ENCODE results near the gene APEX2. TPM values are rescaled to one million over a fixed set of nuclear protein-coding genes. Genes with fewer than 3 reads are reported as not detected.

The APEX2 gene
- total RNA-seq = 1 to 10 TPM; 4.3 to 5.2 TPM

- intact Hi-C loops (cut with DNase I) = no loop called here
These were observed at the start of gene APEX2 for GRCh38 chrX:54999717-55000598. Gene APEX2 (plus strand): TSS chrX:55000363. CDS start chrX:55000423, 60 bp downstream.

GRCh38 chrX:54950730-54951375 is 49.3 kb upstream of the APEX2 start:
- Histone ChIP-seq H3K9me3 (no peaks in the 10 kb centered on the region), H3K4me3 (no peak overlapping the region), H3K4me1 (no peaks in the 10 kb centered on the region), H3K36me3 (replicated peaks in 1 of 2; ENCODE audit: insufficient read depth in 1 of 2, low read depth in 2 of 2) (no peaks in the 10 kb centered on the region), H3K27ac (peak overlapping the region in 1 of 4 donors; percentile 12), H3K27me3 (no peaks in the 10 kb centered on the region)
- peak; percentile 15 to 60 (median 48) for DNase-seq
- TF ChIP-seq POLR2A (IDR thresholded peaks at IDR 0.05) (no peak), CTCF (IDR thresholded peaks at IDR 0.05) (no peak)
- no peak for ATAC-seq
- WGBS, 2 donors = 29 to 67% methylated on average over 1 to 6 of the region's 8 CpGs
- intact Hi-C loops (cut with DNase I) = no loop called here

More at GRCh38 chrX:54999717-55000598, at the start of gene APEX2:
- Histone ChIP-seq H3K27me3 (no peaks in the 10 kb centered on the region), H3K36me3 (replicated peaks in 1 of 2; ENCODE audit: insufficient read depth in 1 of 2, low read depth in 2 of 2) (no peaks in the 10 kb centered on the region), H3K9me3 (no peaks in the 10 kb centered on the region), H3K4me1 (peaks cover 34% of the 10 kb centered on the region), H3K27ac (peak within 1 kb of the TSS; percentile 52 to 95 (median 74)), H3K4me3 (peak within 1 kb of the TSS; percentile 10 to 22)
- WGBS, 2 donors = 0 to 8% methylated on average over 2 to 42 of the region's 55 CpGs
- ATAC-seq = peak; percentile 94
- no peak for TF ChIP-seq CTCF (IDR thresholded peaks at IDR 0.05)
- peak; percentile 39 to 80 (median 75) for TF ChIP-seq POLR2A (IDR thresholded peaks at IDR 0.05)
- DNase-seq = peak; percentile 89 to 94 (median 91)

GRCh38 chrX:54961750-54962149 is 38.4 kb upstream of the APEX2 start:
- ATAC-seq (no peak), DNase-seq (no peak)
- 88 to 91% methylated on average over 1 of the region's 1 CpG for WGBS, 2 donors
- H3K9me3 ChIP-seq = no peaks in the 10 kb centered on the region
- TF ChIP-seq CTCF (IDR thresholded peaks at IDR 0.05) (no peak), POLR2A (IDR thresholded peaks at IDR 0.05) (no peak)
- intact Hi-C loops (cut with DNase I) = no loop called here
- no peaks in the 10 kb centered on the region for H3K36me3 ChIP-seq (replicated peaks in 1 of 2; ENCODE audit: insufficient read depth in 1 of 2, low read depth in 2 of 2)
- no peak overlapping the region for H3K27ac ChIP-seq
- H3K4me3 ChIP-seq = no peak overlapping the region
- H3K27me3 ChIP-seq = no peaks in the 10 kb centered on the region
- H3K4me1 ChIP-seq = no peaks in the 10 kb centered on the region

GRCh38 chrX:54964766-54965497 is 35.2 kb upstream of the APEX2 start:
- Histone ChIP-seq H3K4me3 (no peak overlapping the region), H3K27ac (no peak overlapping the region), H3K27me3 (no peaks in the 10 kb centered on the region), H3K4me1 (no peaks in the 10 kb centered on the region), H3K36me3 (replicated peaks in 1 of 2; ENCODE audit: insufficient read depth in 1 of 2, low read depth in 2 of 2) (no peaks in the 10 kb centered on the region), H3K9me3 (no peaks in the 10 kb centered on the region)
- 55 to 70% methylated on average over 4 of the region's 4 CpGs for WGBS, 2 donors
- no peak for TF ChIP-seq CTCF (IDR thresholded peaks at IDR 0.05)
- no peak for TF ChIP-seq POLR2A (IDR thresholded peaks at IDR 0.05)
- DNase-seq = no peak
- ATAC-seq = no peak
- intact Hi-C loops (cut with DNase I) = no loop called here
